HG02610 (cell line): Measurements from ENCODE around the gene UTP4.

ENCODE experiments used
- ATAC-seq: cut with Tn5 transposase; IDR thresholded peaks from one replicate; pipeline ENCODE4 v1.9.1; 2021; ENCODE audit warnings: mild to moderate bottlenecking, moderate library complexity; ENCODE audit not compliant: unreplicated experiment

UTP4 gene

GRCh38 chr16:69201291-69201690, 68.8 kb downstream of the UTP4 start:
- ATAC-seq = no peak

GRCh38 chr16:69201787-69202186, 69.3 kb downstream of the UTP4 start:
- no peak for ATAC-seq

GRCh38 chr16:69204172-69204571, 71.7 kb downstream of the UTP4 start:
- no peak for ATAC-seq

- no peak for ATAC-seq
Observed at GRCh38 chr16:69209735-69210134, 77.3 kb downstream of the UTP4 start.

- no peak for ATAC-seq
Observed at GRCh38 chr16:69217433-69217832, 85.0 kb downstream of the UTP4 start.
